OCI-M2 (cell line): ENCODE results near the gene SMIM44.
"Not testable (repeated sequence)": the region's sequence is repeated elsewhere in the genome, so short reads cannot be mapped to it uniquely, and the experiment has no call there.

ENCODE experiments used
- DNase-seq: peaks from one replicate; lab custom pipeline; 2025; ENCODE audit not compliant: unreplicated experiment; lab: John Stamatoyannopoulos, UW

The SMIM44 gene

DNA sequence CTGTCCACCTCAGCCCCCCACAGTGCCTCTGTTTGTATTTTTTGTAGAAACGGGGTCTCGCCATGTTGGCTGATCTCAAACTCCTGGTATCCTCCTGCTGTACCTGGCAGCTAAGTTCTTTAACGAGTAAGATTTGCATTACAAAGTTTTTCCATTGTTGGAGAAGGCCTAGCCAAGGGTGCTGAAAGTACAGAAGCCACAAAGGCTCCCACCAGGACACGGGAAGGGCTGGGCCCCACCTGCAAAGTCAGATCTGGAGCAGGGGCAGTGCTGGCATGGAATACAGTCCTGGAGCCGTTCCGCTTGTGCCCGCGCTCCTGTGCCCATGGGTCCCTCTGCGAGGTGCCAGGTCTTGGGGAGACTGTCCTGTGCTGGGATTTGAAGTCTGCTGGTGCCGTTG, 35.0 kb upstream of the SMIM44 start:
- DNase-seq = no peak

DNA sequence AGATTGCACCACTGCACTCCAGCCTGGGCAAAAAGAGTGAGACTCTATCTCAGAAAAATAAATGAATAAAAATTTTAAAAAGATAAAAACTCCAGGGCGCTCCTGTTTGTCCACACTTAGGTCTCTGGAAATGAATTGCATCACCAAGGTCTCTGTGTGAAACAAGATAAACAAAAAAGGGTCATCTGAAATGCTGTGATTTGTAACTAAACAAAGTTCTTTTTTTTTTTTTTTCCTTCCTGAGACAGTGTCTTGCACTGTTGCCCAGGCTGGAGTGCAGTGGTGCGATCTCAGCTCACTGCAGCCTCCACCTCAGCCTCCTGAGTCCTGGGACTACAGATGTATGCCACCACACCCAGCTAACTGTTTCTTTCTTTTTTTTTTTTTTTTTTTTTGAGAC, 34.4 kb upstream of the SMIM44 start:
- no peak for DNase-seq

DNA sequence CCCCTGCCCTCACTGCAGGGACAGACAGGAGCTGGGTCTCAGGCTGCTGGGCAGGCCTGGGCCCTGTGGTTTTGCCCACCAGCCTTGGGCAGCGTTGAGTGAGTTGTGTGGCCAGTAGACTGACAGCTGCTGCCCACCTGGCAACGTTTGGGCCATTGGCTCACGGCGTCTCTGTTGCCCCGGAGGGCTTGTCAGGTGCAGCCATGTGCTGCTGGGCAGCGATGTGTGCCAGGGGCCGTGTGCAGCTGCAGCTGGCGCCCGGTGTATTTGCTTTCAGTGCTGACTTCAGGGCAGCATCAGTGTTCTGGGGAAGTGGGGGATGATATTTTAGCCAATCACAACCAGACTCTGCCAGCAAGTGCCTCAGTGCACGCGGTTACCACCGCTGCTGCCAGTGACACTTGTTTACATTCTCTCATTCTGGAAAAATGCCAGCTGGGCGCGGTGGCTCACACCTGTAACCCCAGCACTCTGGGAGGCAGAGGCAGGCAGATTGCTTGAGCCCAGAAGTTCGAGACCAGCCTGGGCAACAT, 33.5 kb upstream of the SMIM44 start:
- no peak for DNase-seq

DNA sequence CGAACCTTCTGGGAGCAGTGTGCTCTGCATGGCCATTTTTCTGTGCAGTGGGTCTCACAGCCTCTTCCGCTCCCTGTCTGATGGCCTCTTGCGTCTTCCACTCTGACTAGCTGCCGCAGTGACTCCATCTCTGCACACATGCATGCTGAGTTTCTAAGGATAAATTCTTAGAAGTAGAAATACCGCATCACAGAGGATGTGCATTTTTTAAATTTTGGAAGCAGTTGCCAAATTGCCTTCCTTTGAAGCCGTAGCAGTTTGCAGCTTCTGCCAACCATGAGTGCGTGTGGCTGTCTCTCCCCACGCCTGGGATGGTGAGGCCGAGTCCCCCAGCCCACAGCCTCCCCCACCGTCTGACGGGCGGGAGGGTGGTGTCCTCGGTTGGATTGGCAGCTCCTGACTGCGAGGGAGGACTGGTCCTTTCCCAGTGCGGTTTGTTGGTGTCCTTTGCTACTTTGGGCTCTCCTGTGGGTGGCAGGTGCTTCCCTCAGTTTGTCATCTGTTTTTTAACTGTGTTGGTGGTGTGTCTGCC, 32.7 kb upstream of the SMIM44 start:
- DNase-seq = no peak

DNA sequence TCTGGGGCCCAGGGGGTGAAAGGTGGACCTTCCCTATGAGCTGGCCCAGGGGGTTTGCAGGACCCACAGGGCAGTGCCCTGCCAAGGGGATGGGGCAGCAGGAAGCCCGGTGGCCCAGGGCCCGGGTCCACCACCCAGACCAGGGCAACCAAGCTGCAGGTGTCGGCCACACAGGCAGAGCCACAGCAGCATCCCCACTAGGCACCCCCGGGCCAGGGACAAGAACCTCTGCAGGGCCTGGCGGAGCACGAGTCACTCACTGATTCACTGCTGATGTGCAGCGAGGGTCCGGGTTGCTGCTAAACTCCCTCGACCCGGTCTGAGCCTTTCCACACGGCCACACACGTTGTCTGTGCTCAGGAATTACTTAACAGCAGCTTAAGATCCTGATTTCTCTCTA, 31.7 kb upstream of the SMIM44 start:
- no peak for DNase-seq

DNA sequence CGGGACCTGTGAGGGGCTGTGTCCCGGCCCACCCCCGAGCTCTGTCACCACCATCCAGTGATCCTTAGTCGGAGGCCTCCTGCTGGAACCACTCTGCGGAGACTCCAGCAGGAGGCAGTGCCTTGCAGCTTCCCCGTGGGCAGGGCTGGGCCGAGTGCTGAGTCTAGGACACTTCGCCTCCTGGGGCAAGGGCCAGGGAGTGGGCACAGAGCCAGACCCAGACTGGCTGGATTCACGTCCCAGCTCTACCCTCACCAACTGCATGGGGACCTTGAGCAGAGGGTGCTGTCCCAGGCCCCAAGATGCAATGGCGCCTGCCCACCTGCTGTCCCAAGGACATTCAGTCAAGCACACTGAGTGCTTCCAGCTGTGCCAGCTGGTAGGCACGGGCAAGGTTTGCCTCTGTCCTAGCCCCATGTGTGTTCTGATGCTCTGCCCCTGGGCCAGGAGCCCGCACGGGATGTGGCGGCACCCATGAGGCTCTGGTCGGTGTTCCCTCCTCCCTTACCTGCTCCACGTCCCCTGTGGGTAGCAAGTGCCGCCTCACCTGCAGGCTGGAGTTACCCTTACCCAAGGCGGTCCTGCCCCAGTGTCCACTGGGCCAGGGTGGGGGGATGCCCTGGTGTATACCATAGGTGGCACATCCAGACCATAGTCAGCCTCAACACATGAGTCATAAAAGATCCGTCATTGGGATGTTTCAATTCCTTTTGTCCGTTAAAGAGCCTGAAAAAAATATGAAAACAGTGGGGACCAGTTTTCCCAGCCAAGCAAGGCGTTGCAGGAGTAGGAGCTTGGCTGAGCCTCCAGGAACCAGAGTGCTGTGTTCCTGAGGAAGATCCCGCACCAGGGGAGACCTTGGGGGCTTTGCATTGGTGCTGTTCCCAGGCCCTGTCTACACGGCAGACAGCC, 30.2 kb upstream of the SMIM44 start:
- no peak for DNase-seq

DNA sequence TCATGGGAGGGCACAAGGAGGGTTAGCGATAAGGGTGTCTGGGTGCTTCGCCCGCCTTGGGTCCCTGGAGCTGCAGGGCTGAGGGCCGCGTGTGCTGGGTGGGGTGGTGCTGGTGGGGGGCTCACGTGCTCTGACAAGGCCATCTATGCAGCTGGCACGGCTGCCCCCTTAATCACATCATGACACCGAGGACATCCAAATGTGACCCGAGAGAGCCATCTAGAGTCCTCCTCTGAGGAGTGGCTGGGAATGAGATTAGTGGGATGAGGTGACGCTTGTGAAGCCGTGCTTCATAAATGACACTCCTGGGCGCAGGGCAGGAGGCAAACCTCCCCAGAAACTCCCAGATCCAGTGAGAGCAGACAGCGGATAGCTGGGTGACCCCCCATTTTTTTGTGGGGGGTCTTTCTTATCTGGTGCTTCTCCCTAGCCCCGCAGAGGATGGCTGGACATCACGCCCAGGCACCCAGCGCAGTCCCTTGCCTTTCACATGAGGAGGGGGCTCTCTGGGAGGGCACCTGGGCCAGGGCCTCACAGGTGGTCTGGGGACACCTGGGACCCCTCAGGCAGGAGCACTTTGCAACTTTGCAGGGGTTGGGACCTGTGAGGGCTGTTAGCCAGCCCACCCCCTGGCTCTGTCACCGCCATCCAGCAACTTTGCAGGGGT, 29.5 kb upstream of the SMIM44 start:
- no peak for DNase-seq

DNA sequence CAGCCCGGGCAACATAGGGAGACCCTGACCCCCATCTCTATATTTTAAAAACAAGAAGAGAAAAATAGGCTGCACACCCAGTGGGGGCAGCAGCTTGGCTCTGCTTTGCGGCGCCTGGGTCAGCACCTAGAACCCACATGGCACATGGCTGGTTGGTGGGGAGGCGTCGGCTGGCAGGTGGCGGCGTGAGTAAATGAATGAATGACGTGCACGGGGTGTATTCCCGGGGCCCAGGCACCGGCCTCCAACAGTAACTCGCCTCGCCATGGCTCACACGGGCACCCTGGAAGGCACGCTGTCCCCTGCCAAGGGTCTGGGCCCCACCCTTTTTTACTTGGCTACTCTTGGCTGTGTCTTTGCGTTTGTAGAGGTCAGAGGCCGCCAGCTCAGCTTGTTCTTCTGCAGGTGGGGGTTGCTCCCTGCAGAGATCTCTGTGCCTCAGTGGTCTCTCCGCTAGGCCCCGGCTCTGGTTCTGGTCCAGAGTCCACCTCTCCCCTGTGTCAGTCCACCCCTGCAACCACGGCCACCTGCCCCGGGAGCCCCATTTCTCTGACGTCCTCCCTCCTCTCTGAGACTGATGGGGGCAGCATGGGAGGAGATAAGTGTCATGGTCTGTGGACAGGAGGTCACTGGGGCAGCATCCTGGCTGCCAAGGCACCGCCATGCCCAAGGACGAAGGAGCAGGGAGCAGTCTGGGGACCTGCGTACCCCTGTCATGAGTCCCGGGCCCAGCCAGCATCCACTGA, 28.4 kb upstream of the SMIM44 start:
- DNase-seq = no peak

DNA sequence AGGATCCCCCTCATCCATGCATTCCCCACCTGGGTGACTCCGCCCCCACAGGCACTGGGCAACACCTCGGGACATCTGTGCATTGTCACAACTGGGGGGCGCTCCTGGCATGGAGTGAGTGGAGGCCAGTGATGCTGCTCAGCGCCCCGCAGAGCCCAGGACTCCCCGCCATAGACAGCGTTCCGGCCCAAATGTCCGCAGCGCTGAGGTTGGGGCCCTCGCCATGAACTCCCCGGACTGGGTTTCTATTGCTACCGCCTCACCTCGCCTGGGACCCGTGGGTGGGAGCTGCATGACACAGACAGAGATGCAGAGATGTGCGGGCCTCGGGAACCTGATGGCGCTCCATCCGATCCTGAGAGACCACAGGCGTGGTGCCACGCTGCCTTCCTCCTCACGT, 27.5 kb upstream of the SMIM44 start:
- no peak for DNase-seq

DNA sequence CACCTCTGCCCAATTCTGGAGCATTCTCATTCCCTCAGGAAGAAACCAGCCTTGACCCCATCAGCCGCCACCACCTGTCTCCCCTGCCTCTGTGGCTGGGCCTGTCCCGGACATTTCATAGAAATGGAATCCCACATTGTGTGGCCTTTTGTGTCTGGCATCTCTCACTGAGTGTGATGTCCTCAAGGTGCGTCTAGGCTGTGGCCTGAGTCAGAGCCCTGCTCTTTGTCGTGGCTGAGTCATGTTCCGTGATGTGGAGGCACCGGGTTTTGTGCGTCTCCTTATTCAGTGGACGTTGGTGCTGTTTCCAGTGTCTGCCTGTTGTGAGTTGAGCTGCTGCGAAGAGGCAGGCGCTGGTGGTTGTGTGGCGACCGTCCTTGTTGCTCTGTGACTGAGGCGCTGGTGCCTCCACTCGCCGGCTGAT, 26.3 kb upstream of the SMIM44 start:
- DNase-seq = no peak

DNA sequence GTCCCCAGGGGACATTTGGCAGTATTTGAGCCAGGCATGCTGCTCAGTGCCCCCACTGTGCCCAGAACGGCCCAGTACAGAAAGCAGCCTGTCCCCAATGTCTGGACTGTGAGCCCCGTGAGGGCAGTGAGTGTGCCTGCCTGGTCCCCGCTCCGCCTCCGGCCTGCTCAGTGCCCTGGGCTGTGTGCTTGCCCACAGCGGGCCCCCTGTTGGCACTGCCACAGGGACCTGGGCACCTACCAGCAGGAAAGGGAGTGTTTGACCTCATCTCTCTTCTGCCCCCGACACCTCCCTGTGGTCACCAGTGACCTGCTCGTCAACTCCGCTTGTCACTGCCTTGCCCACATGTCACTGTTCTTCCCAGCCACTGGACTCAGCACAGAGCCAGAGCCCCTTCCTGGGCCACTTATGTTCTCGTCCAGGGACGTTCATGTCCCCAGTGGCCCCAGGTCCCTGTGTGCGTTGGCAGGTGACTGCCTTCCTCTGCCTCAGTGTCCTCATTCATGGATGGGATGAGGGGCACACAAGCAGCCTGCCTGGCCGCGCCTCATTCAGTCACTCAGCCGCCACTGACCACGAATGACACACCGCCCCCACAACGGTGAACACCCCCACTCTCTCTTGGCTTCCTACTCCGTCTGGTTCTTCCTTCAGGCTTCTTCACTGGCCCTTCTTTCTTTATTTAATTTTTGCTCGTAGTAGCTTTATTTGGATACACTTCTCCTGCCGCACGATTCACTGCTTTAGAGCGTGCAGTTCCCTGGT, 25.7 kb upstream of the SMIM44 start:
- no peak for DNase-seq

DNA sequence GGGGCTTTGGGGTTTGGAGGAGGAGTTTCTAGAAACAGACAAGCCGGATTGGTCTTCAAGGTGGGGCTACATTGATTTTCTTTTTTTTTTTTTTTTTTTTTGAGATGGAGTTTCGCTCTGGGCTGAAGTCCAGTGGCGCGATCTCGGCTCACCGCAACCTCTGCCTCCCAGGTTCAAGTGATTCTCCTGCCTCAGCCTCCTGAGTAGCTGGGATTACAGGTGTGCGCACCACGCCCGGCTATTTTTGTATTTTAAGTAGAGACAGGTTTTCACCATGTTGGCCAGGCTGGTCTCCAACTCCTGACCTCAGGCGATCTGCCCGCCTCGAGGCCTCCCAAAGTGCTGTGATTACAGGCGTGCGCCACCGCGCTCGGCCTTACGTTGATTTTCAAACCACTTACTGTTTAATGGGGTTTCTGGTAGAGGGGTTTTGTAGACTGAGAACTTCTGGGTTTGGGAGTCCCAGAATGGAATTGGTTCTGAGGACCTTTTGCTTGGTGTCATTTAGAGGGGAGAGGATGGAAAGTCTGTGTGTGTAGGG, 24.9 kb upstream of the SMIM44 start:
- DNase-seq = not testable (repeated sequence)

DNA sequence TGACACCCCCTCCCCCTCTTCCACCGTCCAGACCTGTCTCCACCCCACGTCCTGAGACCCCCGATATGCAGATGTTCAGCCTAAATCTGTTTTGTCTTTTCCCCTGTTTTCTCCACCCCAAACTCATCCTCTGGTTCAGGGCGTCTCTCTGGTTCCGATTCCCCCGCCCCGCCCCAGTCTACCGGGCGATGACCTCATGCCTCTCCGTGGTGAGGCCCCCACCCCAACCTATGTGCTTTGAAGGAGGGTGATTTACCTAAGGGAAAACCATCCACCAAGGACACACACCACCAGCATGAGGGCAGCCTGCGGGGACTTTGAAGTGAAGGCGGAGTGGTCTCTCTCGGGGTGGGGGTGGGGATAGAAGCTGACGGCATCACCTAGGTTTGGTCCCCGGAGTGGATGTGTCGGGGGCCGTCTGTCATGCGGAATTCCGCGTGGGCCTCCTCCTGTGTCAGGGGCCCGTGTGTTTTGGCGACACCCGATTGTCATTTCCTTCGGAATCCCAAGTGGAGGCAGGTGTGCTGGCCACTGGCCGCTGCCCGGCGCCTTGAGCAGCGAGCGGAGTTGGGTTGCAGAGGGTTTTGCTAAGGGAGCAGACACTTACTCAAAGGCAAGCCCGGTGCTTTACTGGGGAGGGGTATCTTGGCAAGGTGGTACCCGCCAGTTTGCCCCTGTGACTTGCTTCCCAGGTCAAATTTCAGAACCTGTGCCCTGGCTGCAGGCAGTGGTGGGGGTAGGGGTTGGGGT, 24.3 kb upstream of the SMIM44 start:
- DNase-seq = no peak

DNA sequence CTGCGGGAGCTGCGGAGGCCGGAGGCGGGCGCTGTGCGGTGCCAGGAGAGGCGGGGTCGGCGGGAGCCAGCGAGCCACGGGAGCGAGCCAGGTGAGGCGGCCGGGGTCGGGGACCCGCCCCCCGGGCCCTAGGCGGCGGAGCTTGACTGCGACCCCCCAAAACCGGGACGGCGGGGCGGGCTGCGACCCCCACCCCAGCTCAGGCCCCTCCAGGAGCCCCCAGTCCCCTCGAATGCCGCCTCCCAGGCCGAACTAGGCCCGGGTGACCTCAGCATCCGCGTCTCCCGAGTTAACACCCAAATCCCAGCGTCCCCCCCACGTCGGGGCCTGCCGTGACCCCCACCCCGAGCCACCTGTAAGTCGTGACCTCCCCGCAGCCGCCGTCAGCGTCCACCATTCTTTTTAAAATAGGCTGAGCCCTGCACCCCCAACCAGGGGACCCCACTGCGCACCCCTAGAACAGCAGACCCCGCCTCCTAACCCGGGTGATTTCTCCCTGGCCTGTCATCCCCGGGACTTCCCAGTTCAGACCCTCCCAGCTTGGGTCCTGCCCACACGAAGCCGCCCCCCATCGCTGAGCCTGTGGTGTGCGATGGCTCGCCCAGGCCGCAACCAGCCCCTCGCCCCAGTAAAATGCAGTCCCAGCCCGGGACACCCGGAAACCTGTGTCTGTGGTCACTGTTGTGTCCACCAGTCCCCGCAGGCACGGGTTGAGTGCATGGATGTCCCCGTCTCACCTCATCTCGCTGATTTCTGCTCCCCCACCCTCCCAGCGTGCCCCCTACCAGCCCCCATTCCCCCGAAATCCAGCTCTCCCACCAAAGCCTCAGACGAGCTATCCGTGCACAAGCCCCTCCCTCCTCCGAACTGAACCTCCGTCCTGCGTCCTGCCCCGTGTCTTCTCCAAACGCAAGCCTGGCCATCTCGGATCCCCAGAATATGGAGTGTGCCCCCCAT, 23.4 kb upstream of the SMIM44 start:
- DNase-seq = no peak

DNA sequence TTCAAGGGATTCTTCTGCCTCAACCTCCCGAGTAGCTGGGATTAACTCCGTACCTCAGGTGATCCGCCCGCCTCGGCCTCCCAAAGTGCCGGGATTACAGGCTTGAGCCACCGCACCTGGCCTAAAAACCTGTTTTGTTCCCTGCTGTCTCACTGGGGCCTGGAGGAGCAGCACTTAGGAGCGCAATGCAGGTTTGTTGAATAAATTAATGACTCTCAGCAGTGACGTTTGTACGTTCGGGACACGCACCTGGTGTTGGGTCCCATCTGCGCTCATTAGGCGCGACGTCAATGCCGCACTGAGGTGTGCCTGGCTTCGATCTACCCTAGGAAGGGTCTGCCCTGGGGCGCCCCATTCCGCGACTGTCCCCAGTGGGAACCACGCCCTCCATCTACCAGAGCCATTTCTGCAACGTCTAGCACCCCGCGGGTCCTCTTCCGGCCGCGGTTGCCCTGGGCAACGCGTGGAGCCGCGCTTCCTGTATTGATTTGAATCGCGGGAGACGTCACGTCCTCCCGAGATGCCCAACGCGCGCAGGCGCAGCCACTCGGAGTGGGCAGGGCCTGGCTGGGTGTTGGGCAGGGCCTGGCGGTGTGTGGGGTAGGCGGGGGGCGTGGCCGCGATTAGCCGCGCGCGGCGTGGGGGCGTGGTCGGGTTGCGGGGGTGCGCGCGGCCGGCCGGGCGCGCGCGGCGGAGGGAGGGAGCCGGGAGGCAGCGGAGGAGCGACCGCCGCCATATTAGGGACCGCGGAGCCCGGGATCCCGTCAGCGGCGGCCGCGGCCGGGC, 22.6 kb upstream of the SMIM44 start, which contains the start of gene FZR1:
Gene FZR1, plus strand, starts transcription at position 714 of the 786 bp plus-strand sequence. CDS start 16,679 bp downstream, outside the sequence.
- peak; percentile 62 for DNase-seq

DNA sequence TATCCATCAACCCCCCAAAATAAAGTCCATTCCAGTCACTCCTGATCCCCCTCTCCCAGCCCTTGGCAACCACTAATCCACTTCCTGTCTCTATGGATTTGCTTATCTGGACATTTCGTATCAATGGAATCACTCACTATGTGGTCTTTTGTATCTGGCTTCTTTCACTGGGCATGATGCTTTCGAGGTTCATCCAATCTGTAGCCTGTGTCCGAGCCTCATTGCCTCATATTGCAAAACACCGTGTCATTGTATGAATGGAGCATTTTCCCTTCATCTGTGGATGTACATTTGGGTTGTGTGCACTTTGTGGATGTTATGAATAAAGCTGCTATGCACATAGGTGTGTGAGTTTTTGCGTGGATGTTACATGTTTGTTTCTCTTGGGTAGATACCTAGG, 21.5 kb upstream of the SMIM44 start:
- DNase-seq = no peak

DNA sequence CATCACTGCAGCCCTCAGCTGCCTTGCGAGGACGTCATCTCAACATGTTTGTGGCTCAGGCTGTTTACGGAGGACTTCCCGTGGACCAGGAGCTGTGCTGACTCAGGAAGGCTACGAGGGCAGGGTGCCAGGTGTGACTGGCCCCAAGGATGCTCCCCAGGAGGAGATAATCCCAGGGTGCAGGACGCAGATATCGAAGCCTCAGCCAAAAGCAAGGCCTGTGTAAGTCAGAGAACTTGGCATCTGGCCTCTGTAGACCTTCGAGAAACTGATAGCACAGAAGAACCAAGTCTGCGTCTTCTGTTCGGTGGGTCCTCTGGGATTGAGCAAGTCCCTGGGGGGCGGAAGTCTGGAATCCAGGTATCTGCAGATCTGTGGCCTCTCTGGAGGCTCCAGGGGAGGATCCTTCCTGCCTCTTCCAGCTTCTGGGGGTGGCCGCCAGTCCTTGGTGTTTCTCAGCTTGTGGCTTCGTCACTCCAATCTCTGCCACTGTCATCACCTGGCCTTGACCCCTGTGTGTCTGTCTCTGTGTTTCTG, 19.9 kb upstream of the SMIM44 start:
- DNase-seq = no peak
